Stomach (tissue), 9 donors: ENCODE results near the gene SLC16A13. TPM values are rescaled to one million over a fixed set of nuclear protein-coding genes. Genes with fewer than 3 reads are reported as not detected.

Experiments
- DNase-seq, 2 donors: peaks; one replicate each; pipeline versions ENCODE4 v3.0.0 to v3.0.0-alpha.2; 2013 to 2019
- H3K27ac ChIP-seq, 5 donors: fragments of 200-600 bp in 4 of 5; sonication (generic) in 4 of 5; one replicate each; pipeline ENCODE4 v1.5.1; 2013 to 2019; ENCODE audit warnings: mild to moderate bottlenecking in 1 of 5, moderate library complexity in 1 of 5
- H3K27me3 ChIP-seq, 3 donors: fragments of 200-600 bp; sonication (generic); one replicate each; pipeline ENCODE4 v1.5.1; 2017 to 2019; ENCODE audit warnings: mixed run types in 1 of 3
- H3K36me3 ChIP-seq, 4 donors: fragments of 200-600 bp; sonication (generic); 1 replicate in 3 of 4; 2 replicates in 1 of 4; pipeline ENCODE4 v1.5.1; 2016 to 2019
- H3K4me1 ChIP-seq, 4 donors: fragments of 200-600 bp; sonication (generic); one replicate each; pipeline ENCODE4 v1.5.1; 2016 to 2019
- H3K4me3 ChIP-seq, 4 donors: fragments of 200-600 bp; sonication (generic) in 3 of 4; one replicate each; pipeline ENCODE4 v1.5.1; 2016 to 2019; ENCODE audit warnings: mild to moderate bottlenecking in 1 of 4
- H3K9me3 ChIP-seq, 4 donors: fragments of 200-600 bp; sonication (generic); one replicate each; pipeline ENCODE4 v1.5.1; 2016 to 2019
- EP300 ChIP-seq: sonication (generic); formaldehyde crosslinking; IDR thresholded peaks from one replicate; pipeline ENCODE4 v1.6.1; 2017; ENCODE audit warnings: antibody characterized with exemption
- POLR2A ChIP-seq, 4 donors: fragments of 450-650 bp; IDR thresholded peaks; one replicate each; pipeline ENCODE4 v1.6.1; 2016; ENCODE audit warnings: antibody characterized with exemption in 4 of 4, control low read depth in 2 of 4, mild to moderate bottlenecking in 1 of 4, moderate library complexity in 1 of 4
- POLR2AphosphoS5 ChIP-seq, 3 donors: sonication (generic); formaldehyde crosslinking; IDR thresholded peaks; one replicate each; pipeline ENCODE4 v1.6.1; 2016; ENCODE audit warnings: antibody characterized with exemption in 3 of 3
- WGBS, 5 donors: extraction: QIAGEN DNeasy Blood & Tissue Kit in 3 of 5; methylation state at CpG; one replicate each; pipeline versions ENCODE4 v1.1.5 to v1.1.7; 2013 to 2018; 5-methylcytosine and 5-hydroxymethylcytosine counted together
- intact Hi-C: fragments of 100-400 bp; cut with DNase I; formaldehyde crosslinking; loops from one replicate; pipeline ENCODE4 v1.15.1; 2023; ENCODE audit warnings: low total_unique reads
- polyA plus RNA-seq, 3 donors: library from polyadenylated mRNA; stranded (reverse); fragments of 200-250 nt; gene quantifications; one replicate each; pipeline ENCODE4 v1.2.3, GENCODE V29; 2013
- total RNA-seq, 5 donors: library from RNA; depleted of rRNA; stranded (reverse); fragments of >200 nt; gene quantifications; one replicate each; pipeline versions ENCODE4 v1.1.0 to v1.2.3, GENCODE V29; 2014 to 2016
- TF ChIP-seq, protein P1 (sequence below), 7 experiments: fragments of 450-650 bp in 4 of 7; fragments of 200-600 bp in 3 of 7; sonication (generic) in 3 of 7; IDR thresholded peaks; one replicate each; pipeline ENCODE4 v1.5.1; 2016 to 2019; ENCODE audit warnings: antibody characterized with exemption in 7 of 7, control low read depth in 2 of 7, mild to moderate bottlenecking in 1 of 7
- donor health status: healthy with polysubstance abuse.
- donor health status: Bipolar disorder and iron deficiency.
- donor health status: healthy.

The SLC16A13 gene
- total and polyA plus RNA-seq, 8 donors, result 0.56 to 2.9 (median 1.4) TPM; not detected in 5

- H3K4me3 ChIP-seq, result no peak overlapping the region
- peaks cover 24 to 59% (median 53%) of the 10 kb centered on the region in 4 donors for H3K36me3 ChIP-seq
- H3K27me3 ChIP-seq, result peaks cover 0 to 9% (median 0%) of the 10 kb centered on the region in 3 donors
- H3K4me1 ChIP-seq, result peaks cover 12 to 20% (median 15%) of the 10 kb centered on the region in 4 donors
- H3K27ac ChIP-seq, result no peak overlapping the region
- no peak for TF ChIP-seq EP300
- TF ChIP-seq, protein P1, sequence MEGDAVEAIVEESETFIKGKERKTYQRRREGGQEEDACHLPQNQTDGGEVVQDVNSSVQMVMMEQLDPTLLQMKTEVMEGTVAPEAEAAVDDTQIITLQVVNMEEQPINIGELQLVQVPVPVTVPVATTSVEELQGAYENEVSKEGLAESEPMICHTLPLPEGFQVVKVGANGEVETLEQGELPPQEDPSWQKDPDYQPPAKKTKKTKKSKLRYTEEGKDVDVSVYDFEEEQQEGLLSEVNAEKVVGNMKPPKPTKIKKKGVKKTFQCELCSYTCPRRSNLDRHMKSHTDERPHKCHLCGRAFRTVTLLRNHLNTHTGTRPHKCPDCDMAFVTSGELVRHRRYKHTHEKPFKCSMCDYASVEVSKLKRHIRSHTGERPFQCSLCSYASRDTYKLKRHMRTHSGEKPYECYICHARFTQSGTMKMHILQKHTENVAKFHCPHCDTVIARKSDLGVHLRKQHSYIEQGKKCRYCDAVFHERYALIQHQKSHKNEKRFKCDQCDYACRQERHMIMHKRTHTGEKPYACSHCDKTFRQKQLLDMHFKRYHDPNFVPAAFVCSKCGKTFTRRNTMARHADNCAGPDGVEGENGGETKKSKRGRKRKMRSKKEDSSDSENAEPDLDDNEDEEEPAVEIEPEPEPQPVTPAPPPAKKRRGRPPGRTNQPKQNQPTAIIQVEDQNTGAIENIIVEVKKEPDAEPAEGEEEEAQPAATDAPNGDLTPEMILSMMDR (IDR thresholded peaks at IDR 0.05), result no peak
- TF ChIP-seq POLR2AphosphoS5 (IDR thresholded peaks at IDR 0.05), result no peak
- TF ChIP-seq POLR2A (IDR thresholded peaks at IDR 0.05), result no peak
- no peak for DNase-seq
- no peaks in the 10 kb centered on the region for H3K9me3 ChIP-seq
- WGBS, 5 donors, result 79 to 91% (median 87%) methylated on average over 8 of the region's 8 CpGs
- intact Hi-C loops, result no loop called here
Measured at GRCh38 chr17:6997171-6997570, 38.6 kb upstream of the SLC16A13 start.

DNA sequence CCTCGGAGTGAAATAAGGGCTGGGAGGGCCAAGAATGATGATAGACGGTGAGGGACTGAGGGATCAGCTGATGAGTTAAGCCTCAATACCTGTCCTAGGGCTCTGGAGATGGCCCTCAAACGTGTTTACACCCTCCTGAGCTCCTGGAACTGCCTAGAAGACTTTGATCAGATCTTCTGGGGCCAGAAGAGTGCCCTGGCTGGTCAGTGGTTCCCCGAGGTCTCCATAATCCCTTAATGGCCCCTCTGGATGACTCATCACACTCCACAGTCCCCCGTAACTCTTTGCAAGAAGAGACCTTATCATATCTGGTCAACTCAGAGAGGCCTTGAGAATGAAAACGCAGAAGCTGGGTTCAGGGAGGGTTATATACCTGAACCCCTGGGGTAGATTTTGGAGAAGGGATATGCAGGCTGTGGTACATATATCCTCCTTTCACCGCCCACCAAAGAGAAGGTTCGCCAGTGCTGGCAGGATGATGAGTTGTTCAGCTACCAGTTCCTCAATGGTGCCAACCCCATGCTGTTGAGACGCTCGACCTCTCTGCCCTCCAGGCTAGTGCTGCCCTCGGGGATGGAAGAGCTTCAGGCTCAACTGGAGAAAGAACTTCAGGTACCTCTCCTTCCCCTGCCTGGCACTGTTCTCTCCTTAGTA lies 36.8 kb upstream of the SLC16A13 start:
- H3K4me3 ChIP-seq, result no peak overlapping the region
- peaks cover 0 to 9% (median 0%) of the 10 kb centered on the region in 3 donors for H3K27me3 ChIP-seq
- DNase-seq, result no peak
- peaks cover 12 to 20% (median 15%) of the 10 kb centered on the region in 4 donors for H3K4me1 ChIP-seq
- no peak overlapping the region for H3K27ac ChIP-seq
- H3K9me3 ChIP-seq, result no peaks in the 10 kb centered on the region
- TF ChIP-seq EP300 (no peak), POLR2AphosphoS5 (IDR thresholded peaks at IDR 0.05) (no peak), POLR2A (IDR thresholded peaks at IDR 0.05) (no peak)
- TF ChIP-seq, protein P1 (IDR thresholded peaks at IDR 0.05), result no peak
- H3K36me3 ChIP-seq, result peaks cover 27 to 72% (median 69%) of the 10 kb centered on the region in 4 donors
- intact Hi-C loops, result no loop called here
- WGBS, 5 donors, result 79 to 86% (median 83%) methylated on average over 11 of the region's 11 CpGs

- DNase-seq, result peak in 1 of 2 donors; percentile 56
- Histone ChIP-seq H3K27ac (no peak overlapping the region), H3K27me3 (no peaks in the 10 kb centered on the region), H3K4me1 (peaks cover 1 to 9% (median 2%) of the 10 kb centered on the region in 4 donors), H3K9me3 (no peaks in the 10 kb centered on the region), H3K36me3 (peaks cover 29 to 72% (median 70%) of the 10 kb centered on the region in 4 donors), H3K4me3 (no peak overlapping the region)
- no peak for TF ChIP-seq POLR2A (IDR thresholded peaks at IDR 0.05)
- TF ChIP-seq, protein P1 (IDR thresholded peaks at IDR 0.05), result peak in 3 of 7 experiments; percentile 26 to 32 (median 30)
- intact Hi-C loops, result loop anchor here (5.0 to 10.0 kb wide), 2 partner anchors 84 to 337 kb away; no protein-coding TSS in a partner anchor
- 75 to 78% (median 76%) methylated on average over 10 of the region's 10 CpGs for whole genome bisulfite sequencing, 5 donors
Measured at GRCh38 chr17:7001318-7001961, 34.4 kb upstream of the SLC16A13 start.

DNA sequence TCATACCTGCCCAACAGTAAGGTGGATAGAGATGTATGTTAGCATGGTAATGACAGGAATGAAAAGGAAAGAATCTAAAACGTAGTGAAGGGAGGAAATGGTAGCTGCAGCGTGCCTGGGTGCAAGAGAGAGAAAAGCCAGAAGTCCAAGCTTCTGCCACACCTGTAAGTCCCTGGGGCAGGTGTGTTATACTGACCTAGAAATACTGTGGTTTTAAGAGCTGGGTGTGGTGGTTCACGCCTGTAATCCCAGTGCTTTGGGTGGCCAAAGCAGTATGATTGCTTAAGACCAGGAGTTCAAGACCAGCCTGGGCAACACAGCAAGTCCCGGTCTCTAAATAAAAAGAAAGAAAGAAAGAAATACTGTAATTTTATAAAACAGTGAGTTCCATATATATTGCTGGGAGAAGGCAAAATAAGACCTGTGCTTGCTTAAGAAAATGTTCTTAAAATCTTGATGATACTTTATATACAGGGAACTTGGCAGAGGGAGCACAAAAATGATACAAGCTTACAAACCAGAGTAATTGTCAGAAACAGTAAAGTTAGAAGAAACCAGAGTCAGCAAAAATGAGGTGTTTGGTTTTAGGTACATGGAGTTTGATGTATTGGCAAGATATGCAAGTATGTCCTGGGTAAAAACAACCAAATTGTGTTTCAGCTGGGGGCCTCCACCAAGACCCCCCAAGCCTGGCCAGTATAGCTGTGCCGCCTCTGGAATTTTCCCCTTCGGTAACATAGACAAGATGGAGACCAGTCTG lies 33.3 kb upstream of the SLC16A13 start:
- peaks cover 34 to 73% (median 72%) of the 10 kb centered on the region in 4 donors for H3K36me3 ChIP-seq
- no peak overlapping the region for H3K4me3 ChIP-seq
- no peak overlapping the region for H3K27ac ChIP-seq
- DNase-seq, result no peak
- no peaks in the 10 kb centered on the region for H3K27me3 ChIP-seq
- WGBS, 5 donors, result 87 to 97% (median 91%) methylated on average over 6 of the region's 6 CpGs
- H3K9me3 ChIP-seq, result no peaks in the 10 kb centered on the region
- intact Hi-C loops, result loop anchor here (5.0 to 10.0 kb wide), 2 partner anchors 85 to 338 kb away; no protein-coding TSS in a partner anchor
- no peak for TF ChIP-seq POLR2AphosphoS5 (IDR thresholded peaks at IDR 0.05)
- TF ChIP-seq EP300, result no peak
- TF ChIP-seq, protein P1 (IDR thresholded peaks at IDR 0.05), result no peak
- no peak for TF ChIP-seq POLR2A (IDR thresholded peaks at IDR 0.05)
- H3K4me1 ChIP-seq, result peaks cover 0 to 5% (median 2%) of the 10 kb centered on the region in 4 donors
